ENCODE measurements around the gene AARS1. TPM values are rescaled to one million over a fixed set of nuclear protein-coding genes. Genes with fewer than 3 reads are reported as not detected.
"Not testable (repeated sequence)": the region's sequence is repeated elsewhere in the genome, so short reads cannot be mapped to it uniquely, and the experiment has no call there.

The AARS1 gene
- total RNA-seq, 1 donor from 2014 or later = 182 TPM

GRCh38 chr16:70224645-70225044 lies 64.7 kb downstream of the AARS1 start:
- DNase-seq (ENCODE audit: low read depth) = not testable (repeated sequence)

- not testable (repeated sequence) for DNase-seq (ENCODE audit: low read depth)
Observed at GRCh38 chr16:70223971-70224513, 65.3 kb downstream of the AARS1 start.

GRCh38 chr16:70223216-70223615 lies 66.1 kb downstream of the AARS1 start:
- DNase-seq (ENCODE audit: low read depth) = not testable (repeated sequence)

GRCh38 chr16:70222574-70222973 lies 66.7 kb downstream of the AARS1 start:
- peak; percentile 6 for DNase-seq (ENCODE audit: low read depth)

- DNase-seq (ENCODE audit: low read depth) = peak; percentile 4
Observed at GRCh38 chr16:70218586-70218985, 70.7 kb downstream of the AARS1 start.

GRCh38 chr16:70206382-70206781 lies 82.9 kb downstream of the AARS1 start:
- not testable (repeated sequence) for DNase-seq (ENCODE audit: low read depth)

GRCh38 chr16:70204668-70205405 lies 84.5 kb downstream of the AARS1 start:
- not testable (repeated sequence) for DNase-seq (ENCODE audit: low read depth)

- DNase-seq (ENCODE audit: low read depth) = not testable (repeated sequence)
Observed at GRCh38 chr16:70204010-70204409, 85.3 kb downstream of the AARS1 start.

- DNase-seq (ENCODE audit: low read depth) = peak; percentile 2
Observed at GRCh38 chr16:70203508-70203907, 85.8 kb downstream of the AARS1 start.

Other genes starting within 250 kb of the AARS1 start
- gene PDPR, start 175.2 kb downstream of the AARS1 start, total RNA-seq = 14.6 and 39.7 TPM in 2 replicates
- 0.60 and 4.3 TPM in 2 replicates for gene CLEC18C, start 115.7 kb downstream of the AARS1 start, total RNA-seq
- gene EXOSC6, start 37.6 kb downstream of the AARS1 start, total RNA-seq = 28.0 and 28.7 TPM in 2 replicates
- 24.5 and 28.4 TPM in 2 replicates for gene DDX19B, start 9.7 kb upstream of the AARS1 start, total RNA-seq
- 39.1 and 56.8 TPM in 2 replicates for gene DDX19A, start 57.4 kb upstream of the AARS1 start, total RNA-seq
- 31.6 and 46.7 TPM in 2 replicates for gene ST3GAL2, start 149.6 kb upstream of the AARS1 start, total RNA-seq
- gene FCSK, start 165.1 kb upstream of the AARS1 start, total RNA-seq = 20.1 and 26.0 TPM in 2 replicates
- 71.1 and 82.1 TPM in 2 replicates for gene COG4, start 234.0 kb upstream of the AARS1 start, total RNA-seq
- 79.2 and 136 TPM in 2 replicates for gene SF3B3, start 234.3 kb upstream of the AARS1 start, total RNA-seq

All from renal cortical epithelial cell (primary cell).